ENCODE measurements around the gene IGSF6.

GRCh38 chr16:21646721-21647561, 5.5 kb downstream of the IGSF6 start:
- TF ChIP-seq, protein P1, sequence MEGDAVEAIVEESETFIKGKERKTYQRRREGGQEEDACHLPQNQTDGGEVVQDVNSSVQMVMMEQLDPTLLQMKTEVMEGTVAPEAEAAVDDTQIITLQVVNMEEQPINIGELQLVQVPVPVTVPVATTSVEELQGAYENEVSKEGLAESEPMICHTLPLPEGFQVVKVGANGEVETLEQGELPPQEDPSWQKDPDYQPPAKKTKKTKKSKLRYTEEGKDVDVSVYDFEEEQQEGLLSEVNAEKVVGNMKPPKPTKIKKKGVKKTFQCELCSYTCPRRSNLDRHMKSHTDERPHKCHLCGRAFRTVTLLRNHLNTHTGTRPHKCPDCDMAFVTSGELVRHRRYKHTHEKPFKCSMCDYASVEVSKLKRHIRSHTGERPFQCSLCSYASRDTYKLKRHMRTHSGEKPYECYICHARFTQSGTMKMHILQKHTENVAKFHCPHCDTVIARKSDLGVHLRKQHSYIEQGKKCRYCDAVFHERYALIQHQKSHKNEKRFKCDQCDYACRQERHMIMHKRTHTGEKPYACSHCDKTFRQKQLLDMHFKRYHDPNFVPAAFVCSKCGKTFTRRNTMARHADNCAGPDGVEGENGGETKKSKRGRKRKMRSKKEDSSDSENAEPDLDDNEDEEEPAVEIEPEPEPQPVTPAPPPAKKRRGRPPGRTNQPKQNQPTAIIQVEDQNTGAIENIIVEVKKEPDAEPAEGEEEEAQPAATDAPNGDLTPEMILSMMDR (IDR thresholded peaks at IDR 0.05), result no peak
- no peak for TF ChIP-seq POLR2A (IDR thresholded peaks at IDR 0.05)

Data from Peyer's patch (tissue), 4 donors.